Activated CD8-positive, alpha-beta T cell treated with anti-CD3 and anti-CD28 coated beads for 36 hours (primary cell): ENCODE data around the gene ST14. TPM values are rescaled to one million over a fixed set of nuclear protein-coding genes. Genes with fewer than 3 reads are reported as not detected.

Experiments
- ATAC-seq: fragments of 200-7000 bp; cut with Tn5 transposase; one replicate; pipeline ENCODE4 v1.10.0; 2021; ENCODE audit warnings: mild to moderate bottlenecking, moderate library complexity
- CTCF ChIA-PET: fragments of 350-600 bp; sonication (Branson Sonifier 250); formaldehyde crosslinking; loops from one replicate; lab custom pipeline; 2021; ENCODE audit warnings: antibody characterized with exemption; lab: Charles Lee
- POLR2A ChIA-PET: fragments of 350-600 bp; sonication (Branson Sonifier 250); formaldehyde crosslinking; loops from one replicate; lab custom pipeline; 2021; ENCODE audit warnings: antibody characterized with exemption; lab: Charles Lee
- DNase-seq: peaks from one replicate; pipeline ENCODE4 v3.0.0-alpha.2; 2020
- H3K27ac Mint-ChIP-seq: one replicate; pipeline ENCODE4 v1.8.0; 2021; ENCODE audit warnings: mild to moderate bottlenecking, mixed read lengths
- H3K27me3 Mint-ChIP-seq: one replicate; pipeline ENCODE4 v1.8.0; 2021; ENCODE audit warnings: mixed read lengths
- H3K36me3 Mint-ChIP-seq: one replicate; pipeline ENCODE4 v1.8.0; 2021; ENCODE audit warnings: low read depth, mixed read lengths
- H3K4me1 Mint-ChIP-seq: one replicate; pipeline ENCODE4 v1.8.0; 2021; ENCODE audit warnings: low read depth, mixed read lengths
- H3K4me3 Mint-ChIP-seq: one replicate; pipeline ENCODE4 v1.8.0; 2021; ENCODE audit warnings: mild to moderate bottlenecking, moderate library complexity, mixed read lengths
- H3K9me3 Mint-ChIP-seq: one replicate; pipeline ENCODE4 v1.8.0; 2021; ENCODE audit warnings: mixed read lengths
- CTCF ChIP-seq: fragments of 200-600 bp; IDR thresholded peaks from one replicate; pipeline ENCODE4 v1.8.0; 2022; ENCODE audit warnings: antibody characterized with exemption, mild to moderate bottlenecking
- intact Hi-C: fragments of 100-400 bp; cut with micrococcal nuclease; formaldehyde crosslinking; loops from one replicate; pipeline ENCODE4 v1.10.0; 2022
- total RNA-seq, 2 experiments: library from RNA; stranded (reverse); gene quantifications; one replicate each; pipeline ENCODE4 v1.2.3, GENCODE V29; 2021

The ST14 gene
- total RNA-seq, 2 experiments from 2014 or later: not detected

GRCh38 chr11:130208241-130209127 is 48.9 kb downstream of the ST14 start:
- TF ChIP-seq CTCF: no peak
- ChIA-PET CTCF (no interaction called here), POLR2A (no interaction called here)
- Mint-ChIP-seq H3K27me3 (no peaks in the 10 kb centered on the region), H3K27ac (no peak overlapping the region), H3K4me1 (no peaks in the 10 kb centered on the region), H3K4me3 (no peak overlapping the region), H3K9me3 (no peaks in the 10 kb centered on the region), H3K36me3 (no peaks in the 10 kb centered on the region)
- DNase-seq (no peak), ATAC-seq (no peak)
- intact Hi-C loops: no loop called here

GRCh38 chr11:130209128-130209932 is 49.7 kb downstream of the ST14 start:
- Mint-ChIP-seq H3K27me3 (peaks cover 3% of the 10 kb centered on the region), H3K4me3 (no peak overlapping the region), H3K9me3 (no peaks in the 10 kb centered on the region), H3K36me3 (no peaks in the 10 kb centered on the region), H3K27ac (no peak overlapping the region), H3K4me1 (no peaks in the 10 kb centered on the region)
- no peak for ATAC-seq
- intact Hi-C loops: no loop called here
- POLR2A ChIA-PET: no interaction called here
- DNase-seq: no peak
- CTCF ChIA-PET: no interaction called here
- no peak for TF ChIP-seq CTCF

- H3K4me3 Mint-ChIP-seq: no peak overlapping the region
- ChIA-PET CTCF (no interaction called here), POLR2A (no interaction called here)
- intact Hi-C loops: loop anchor here (5.0 kb wide), 3 partner anchors 162 to 652 kb away; no protein-coding TSS in a partner anchor
- H3K27ac Mint-ChIP-seq: no peak overlapping the region
- no peaks in the 10 kb centered on the region for H3K9me3 Mint-ChIP-seq
- H3K36me3 Mint-ChIP-seq: no peaks in the 10 kb centered on the region
- DNase-seq: no peak
- TF ChIP-seq CTCF: no peak
- no peaks in the 10 kb centered on the region for H3K4me1 Mint-ChIP-seq
- peaks cover 3% of the 10 kb centered on the region for H3K27me3 Mint-ChIP-seq
- no peak for ATAC-seq
Measured at GRCh38 chr11:130209954-130210854, 50.6 kb downstream of the ST14 start.

GRCh38 chr11:130211144-130211543 is 51.6 kb downstream of the ST14 start:
- Mint-ChIP-seq H3K4me1 (no peaks in the 10 kb centered on the region), H3K4me3 (no peak overlapping the region), H3K27me3 (peaks cover 3% of the 10 kb centered on the region), H3K9me3 (no peaks in the 10 kb centered on the region), H3K27ac (no peak overlapping the region), H3K36me3 (no peaks in the 10 kb centered on the region)
- CTCF ChIA-PET: interaction anchor here (2.2 kb wide), 1 partner anchor 651 kb away, joined by 17 read pairs; no protein-coding TSS in a partner anchor
- no peak for TF ChIP-seq CTCF
- intact Hi-C loops: loop anchor here (5.0 kb wide), 3 partner anchors 161 to 651 kb away; no protein-coding TSS in a partner anchor
- POLR2A ChIA-PET: no interaction called here
- ATAC-seq: no peak
- DNase-seq: no peak
